Cardiac fibroblast (primary cell): ENCODE data around the gene SERPINB5.

Experiments used
- DNase-seq, 2 donors: peaks; one replicate each; pipeline versions ENCODE4 v3.0.0 to v3.0.0-alpha.2; 2010; ENCODE audit warnings: low read depth in 2 of 2
- H3K4me3 ChIP-seq, 2 donors: replicated peaks in 1 of 2; 1 replicate in 1 of 2; 2 replicates in 1 of 2; pipeline ENCODE4 v1.5.1; 2011; ENCODE audit warnings: low read depth in 2 of 2, low read length in 2 of 2, mild to moderate bottlenecking in 2 of 2, moderate library complexity in 1 of 2
- TF ChIP-seq, protein P1 (sequence below): IDR thresholded peaks from one replicate; pipeline ENCODE4 v1.5.1; 2011; ENCODE audit warnings: low read depth, mild to moderate bottlenecking, low read length, inconsistent platforms

Gene SERPINB5

DNA sequence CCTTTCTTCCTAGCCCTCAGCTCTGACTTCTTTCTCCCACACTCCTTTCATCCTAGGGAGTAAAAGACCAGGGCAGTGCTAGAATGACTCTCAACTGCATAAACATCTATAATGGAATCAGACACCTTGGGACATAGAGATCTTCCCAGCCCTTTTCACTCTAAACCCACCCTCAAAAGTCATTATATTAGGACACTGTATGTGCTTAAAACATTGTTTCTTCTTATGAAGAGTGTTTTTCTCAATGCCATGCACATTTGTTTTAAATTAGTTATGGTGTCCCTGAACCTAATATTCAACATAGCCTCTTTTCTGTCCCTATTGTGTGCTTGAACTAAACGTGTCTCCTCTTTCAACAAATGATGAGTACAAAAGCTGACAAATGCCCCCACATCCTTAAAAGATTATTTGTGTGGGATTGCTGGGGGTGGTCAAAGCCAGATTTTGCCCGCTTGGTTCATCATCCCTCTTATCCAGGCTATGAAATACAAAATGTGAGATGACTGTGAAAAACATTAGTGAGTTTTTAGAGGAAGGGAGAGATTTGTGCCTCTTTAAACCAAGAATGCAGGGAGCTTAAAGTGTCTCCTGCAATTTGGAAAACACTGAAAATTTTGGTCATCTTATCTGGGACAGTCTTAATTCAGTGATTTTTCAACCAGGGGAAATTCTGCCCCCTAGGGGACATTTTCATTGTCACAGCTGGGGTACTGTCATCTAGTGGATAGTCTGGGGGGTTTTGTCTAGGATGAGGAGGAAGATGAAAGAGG is 29.0 kb downstream of the SERPINB5 start:
- TF ChIP-seq, protein P1, sequence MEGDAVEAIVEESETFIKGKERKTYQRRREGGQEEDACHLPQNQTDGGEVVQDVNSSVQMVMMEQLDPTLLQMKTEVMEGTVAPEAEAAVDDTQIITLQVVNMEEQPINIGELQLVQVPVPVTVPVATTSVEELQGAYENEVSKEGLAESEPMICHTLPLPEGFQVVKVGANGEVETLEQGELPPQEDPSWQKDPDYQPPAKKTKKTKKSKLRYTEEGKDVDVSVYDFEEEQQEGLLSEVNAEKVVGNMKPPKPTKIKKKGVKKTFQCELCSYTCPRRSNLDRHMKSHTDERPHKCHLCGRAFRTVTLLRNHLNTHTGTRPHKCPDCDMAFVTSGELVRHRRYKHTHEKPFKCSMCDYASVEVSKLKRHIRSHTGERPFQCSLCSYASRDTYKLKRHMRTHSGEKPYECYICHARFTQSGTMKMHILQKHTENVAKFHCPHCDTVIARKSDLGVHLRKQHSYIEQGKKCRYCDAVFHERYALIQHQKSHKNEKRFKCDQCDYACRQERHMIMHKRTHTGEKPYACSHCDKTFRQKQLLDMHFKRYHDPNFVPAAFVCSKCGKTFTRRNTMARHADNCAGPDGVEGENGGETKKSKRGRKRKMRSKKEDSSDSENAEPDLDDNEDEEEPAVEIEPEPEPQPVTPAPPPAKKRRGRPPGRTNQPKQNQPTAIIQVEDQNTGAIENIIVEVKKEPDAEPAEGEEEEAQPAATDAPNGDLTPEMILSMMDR = peak; percentile 63
- DNase-seq = peak; percentile 25 to 54
- H3K4me3 ChIP-seq = no peak overlapping the region

DNA sequence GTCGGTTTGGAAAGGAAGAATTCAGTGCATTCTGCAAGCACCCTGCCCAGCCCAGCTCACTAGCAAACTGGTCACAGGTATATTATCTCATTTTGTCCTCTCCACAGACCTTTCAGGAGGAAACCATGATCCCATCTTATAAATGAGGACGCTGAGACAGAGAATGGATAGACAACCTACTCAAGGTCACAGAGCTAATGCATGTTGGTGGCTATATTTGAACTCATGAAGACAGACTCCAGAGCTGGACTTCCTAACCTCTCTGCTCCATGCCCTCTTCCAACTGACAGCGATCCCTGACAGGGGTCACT is 29.5 kb downstream of the SERPINB5 start:
- TF ChIP-seq, protein P1 = no peak
- no peak for DNase-seq
- H3K4me3 ChIP-seq = no peak overlapping the region

DNA sequence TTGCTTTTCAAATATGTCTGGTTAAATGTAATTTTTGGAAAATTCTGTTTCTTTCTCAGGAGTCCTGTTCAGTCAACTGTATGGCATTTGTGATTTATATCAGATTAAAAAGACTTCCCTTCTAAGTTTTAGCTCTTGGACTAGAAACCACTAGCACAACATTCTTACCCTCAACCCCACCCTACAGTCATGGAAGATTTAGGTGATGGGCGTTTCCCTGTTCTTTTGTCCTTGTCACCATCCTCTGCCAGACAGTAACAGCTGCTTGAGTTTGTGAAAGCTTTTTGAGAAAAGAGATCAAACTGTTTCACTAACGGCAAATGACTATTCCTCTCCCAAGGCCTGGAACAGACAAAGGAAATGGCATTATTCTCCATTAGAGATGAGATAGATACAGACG is 31.8 kb downstream of the SERPINB5 start:
- DNase-seq = no peak
- TF ChIP-seq, protein P1 = no peak
- H3K4me3 ChIP-seq = no peak overlapping the region

DNA sequence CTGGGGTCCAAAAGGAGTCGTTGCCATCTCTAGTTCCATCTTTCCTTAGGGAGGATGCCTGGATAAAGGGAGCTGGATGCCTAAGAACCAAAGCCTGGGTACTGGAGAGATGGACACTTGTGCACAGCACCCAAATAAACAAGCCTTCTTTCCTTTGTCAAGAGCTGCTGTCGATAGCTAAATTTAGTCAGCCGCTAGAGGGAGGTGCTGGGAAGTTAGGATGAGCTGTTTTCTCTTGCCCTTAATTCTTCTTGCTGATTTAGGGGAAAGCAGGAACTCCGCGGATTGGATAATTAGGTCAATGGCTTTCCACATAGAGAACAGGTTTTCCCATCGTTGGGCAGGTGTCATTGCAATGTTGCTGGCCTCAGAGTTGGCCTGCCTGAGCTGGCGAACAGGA is 34.5 kb downstream of the SERPINB5 start:
- DNase-seq = peak; percentile 63 to 73
- H3K4me3 ChIP-seq = no peak overlapping the region
- TF ChIP-seq, protein P1 = peak; percentile 83

DNA sequence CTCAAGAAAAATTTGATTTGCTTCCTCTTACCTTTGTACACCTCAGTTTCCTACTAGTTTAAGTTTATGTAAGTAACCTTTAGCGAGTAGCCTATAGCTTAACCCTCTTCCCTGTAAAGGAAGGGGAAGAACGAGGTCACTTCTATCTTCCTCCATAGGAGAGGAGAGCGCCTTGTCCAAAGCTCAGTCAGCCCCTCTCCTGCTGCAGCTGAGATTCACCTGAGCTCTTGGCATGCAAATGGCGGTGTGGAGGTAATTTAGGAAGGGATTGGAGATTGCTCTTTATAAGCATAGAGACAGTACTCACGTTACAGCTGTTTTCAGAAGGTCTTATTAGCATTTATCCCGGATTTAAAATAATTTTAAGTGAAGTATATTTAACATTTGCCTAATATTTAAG is 37.6 kb downstream of the SERPINB5 start:
- TF ChIP-seq, protein P1 = no peak
- no peak for DNase-seq
- H3K4me3 ChIP-seq = no peak overlapping the region

DNA sequence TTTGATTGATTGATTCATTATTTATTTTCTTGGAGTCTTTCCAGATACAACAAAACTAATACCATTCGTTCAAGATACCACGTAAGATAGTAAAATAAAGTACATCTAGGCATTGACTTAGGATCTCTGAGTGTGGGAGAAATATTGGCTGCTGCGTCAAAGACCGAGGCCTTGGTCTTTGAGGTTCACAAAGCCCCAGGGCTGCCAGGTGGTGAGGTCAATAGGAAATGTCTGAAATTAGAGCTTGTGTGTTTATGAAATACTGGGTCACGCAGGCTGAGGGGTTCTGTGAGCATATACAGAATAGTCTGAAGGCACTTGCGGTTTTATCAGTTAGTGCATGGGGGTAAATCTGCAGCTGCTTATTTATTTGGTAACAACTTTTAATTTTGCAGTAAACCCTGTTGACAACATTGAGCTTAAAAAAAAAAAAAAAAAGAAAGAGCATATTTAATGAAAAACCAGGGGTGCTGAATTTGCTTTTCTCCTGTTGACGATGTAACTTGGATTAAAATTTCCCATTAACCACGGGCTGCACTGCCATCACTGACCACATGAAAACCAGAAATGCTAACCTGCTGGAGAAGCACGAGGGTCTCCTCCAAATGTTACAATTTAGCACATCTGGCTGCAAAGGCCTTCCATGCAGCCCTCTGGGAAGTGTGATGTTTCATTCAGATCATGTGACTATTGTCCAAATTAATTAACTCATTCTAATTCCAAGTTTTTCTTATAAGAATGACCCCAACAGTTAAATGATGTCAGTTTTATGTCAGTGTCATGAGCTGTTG is 38.3 kb downstream of the SERPINB5 start:
- TF ChIP-seq, protein P1 = peak; percentile 23
- no peak overlapping the region for H3K4me3 ChIP-seq
- DNase-seq = no peak
